GM11168 (cell line): ENCODE data around the gene IFNL1.
"Not testable (repeated sequence)": the region's sequence is repeated elsewhere in the genome, so short reads cannot be mapped to it uniquely, and the experiment has no call there.

Experiments used
- in situ Hi-C: fragments of 300-500 bp; cut with MboI; formaldehyde crosslinking; loops from one replicate; pipeline ENCODE4 v1.12.0; 2022; ENCODE audit warnings: low sequenced_read_pairs; ENCODE audit not compliant: unreplicated experiment

The IFNL1 gene

GRCh38 chr19:39327363-39328045 lies 31.3 kb downstream of the IFNL1 start:
- in situ Hi-C loops, result no loop called here

- in situ Hi-C loops, result no loop called here
Observed at GRCh38 chr19:39328046-39328705, 32.0 kb downstream of the IFNL1 start.

GRCh38 chr19:39329948-39330347 lies 33.7 kb downstream of the IFNL1 start:
- in situ Hi-C loops, result loop anchor here (10.0 kb wide), 1 partner anchor 375 kb away; no protein-coding TSS in a partner anchor

GRCh38 chr19:39332293-39332692 lies 36.1 kb downstream of the IFNL1 start:
- in situ Hi-C loops, result loop anchor here (10.0 kb wide), 1 partner anchor 377 kb away; no protein-coding TSS in a partner anchor

- in situ Hi-C loops, result loop anchor here (10.0 kb wide), 1 partner anchor 378 kb away; no protein-coding TSS in a partner anchor
Observed at GRCh38 chr19:39332738-39333137, 36.5 kb downstream of the IFNL1 start.

- in situ Hi-C loops, result loop anchor here (10.0 kb wide), 1 partner anchor 379 kb away; no protein-coding TSS in a partner anchor
Observed at GRCh38 chr19:39333507-39333906, 37.3 kb downstream of the IFNL1 start.

GRCh38 chr19:39334444-39334976 lies 38.3 kb downstream of the IFNL1 start:
- in situ Hi-C loops, result loop anchor here (10.0 kb wide), 1 partner anchor 380 kb away; no protein-coding TSS in a partner anchor

- in situ Hi-C loops, result loop anchor here (10.0 kb wide), 1 partner anchor 380 kb away; no protein-coding TSS in a partner anchor
Observed at GRCh38 chr19:39335168-39335548, 39.0 kb downstream of the IFNL1 start.

GRCh38 chr19:39336483-39336882 lies 40.3 kb downstream of the IFNL1 start:
- in situ Hi-C loops, result loop anchor here (10.0 kb wide), 1 partner anchor 382 kb away; no protein-coding TSS in a partner anchor

GRCh38 chr19:39339674-39340073 lies 43.5 kb downstream of the IFNL1 start:
- in situ Hi-C loops, result loop anchor here (10.0 kb wide), 1 partner anchor 385 kb away; no protein-coding TSS in a partner anchor

GRCh38 chr19:39340156-39340555 lies 43.9 kb downstream of the IFNL1 start:
- in situ Hi-C loops, result not testable (repeated sequence)

GRCh38 chr19:39341129-39341718 lies 45.0 kb downstream of the IFNL1 start:
- in situ Hi-C loops, result no loop called here

GRCh38 chr19:39341719-39342604 lies 45.8 kb downstream of the IFNL1 start, which contains the start of gene SAMD4B:
TSS of gene SAMD4B (plus strand) at chr19:39342421. CDS start at chr19:39356894, 14,473 bp downstream.
- in situ Hi-C loops, result no loop called here

- in situ Hi-C loops, result no loop called here
Observed at GRCh38 chr19:39342647-39343305, 46.6 kb downstream of the IFNL1 start.

GRCh38 chr19:39345956-39346355 lies 49.7 kb downstream of the IFNL1 start:
- in situ Hi-C loops, result no loop called here

- in situ Hi-C loops, result no loop called here
Observed at GRCh38 chr19:39347332-39348164, 51.3 kb downstream of the IFNL1 start.
